WI38 (cell line): ENCODE measurements around the gene PPP2R5B.
"Not testable (repeated sequence)": the region's sequence is repeated elsewhere in the genome, so short reads cannot be mapped to it uniquely, and the experiment has no call there.

Experiments used
- H3K4me3 ChIP-seq: 2 replicates; pipeline ENCODE4 v1.5.1; 2011; ENCODE audit warnings: low read depth, mild to moderate bottlenecking, control low read depth, low read length
- CTCF ChIP-seq: IDR thresholded peaks from 2 replicates; pipeline ENCODE4 v1.5.1; 2012; ENCODE audit warnings: low read depth, mild to moderate bottlenecking, control low read depth, low read length

PPP2R5B gene

GRCh38 chr11:64967375-64967774, 42.9 kb downstream of the PPP2R5B start:
- no peak for TF ChIP-seq CTCF
- no peak overlapping the region for H3K4me3 ChIP-seq

- TF ChIP-seq CTCF = no peak
- no peak overlapping the region for H3K4me3 ChIP-seq
Observed at GRCh38 chr11:64969209-64969608, 44.7 kb downstream of the PPP2R5B start.

GRCh38 chr11:64970731-64971151, 46.3 kb downstream of the PPP2R5B start:
- no peak overlapping the region for H3K4me3 ChIP-seq
- TF ChIP-seq CTCF = no peak

DNA sequence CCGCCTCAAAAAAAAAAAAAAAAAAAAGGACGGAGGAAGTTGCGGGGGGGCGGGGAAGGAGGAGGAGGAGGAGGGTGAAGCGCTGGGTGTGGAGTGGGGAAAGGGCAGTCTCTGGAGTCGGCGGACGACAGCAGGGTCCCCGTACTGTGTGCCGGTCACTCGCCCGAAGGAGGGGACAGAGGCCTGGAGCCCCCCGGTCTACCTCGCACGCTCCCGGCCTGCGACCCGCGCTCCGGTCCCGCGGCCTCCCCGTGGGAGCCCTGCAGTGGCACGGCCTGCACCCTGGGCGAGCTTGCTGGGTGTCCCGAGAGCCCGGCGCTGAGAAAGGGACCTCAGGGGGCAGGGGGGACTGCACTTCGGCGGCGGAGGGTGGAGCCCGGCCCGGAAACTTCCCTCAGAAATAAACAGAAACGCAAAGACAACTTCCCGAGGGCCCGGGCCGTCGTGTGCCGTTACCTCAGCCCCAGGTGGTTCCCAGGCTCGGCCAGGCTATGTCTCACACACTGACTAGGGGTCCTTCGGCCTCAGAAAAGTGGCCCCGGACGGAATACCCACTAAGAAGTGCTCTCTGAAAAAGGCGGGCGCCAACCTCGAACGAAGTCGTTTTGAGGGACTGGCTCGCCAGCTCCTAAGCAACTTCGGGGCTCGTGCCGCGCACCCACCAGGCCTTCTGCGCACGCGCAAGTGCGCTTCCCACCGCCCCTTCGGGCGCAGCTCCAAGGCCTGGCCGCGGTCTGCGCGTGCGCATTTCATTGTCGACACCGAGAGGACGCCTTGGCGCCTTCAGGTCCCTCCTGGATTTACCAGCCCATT, 47.1 kb downstream of the PPP2R5B start, which contains the start of gene MAJIN:
Gene MAJIN, minus strand, starts transcription at position 688 of the 813 bp plus-strand sequence. CDS start 12,703 bp downstream, outside the sequence.
- H3K4me3 ChIP-seq = peak within 1 kb of the TSS; percentile 35
- TF ChIP-seq CTCF = no peak

GRCh38 chr11:64974124-64974523, 49.6 kb downstream of the PPP2R5B start:
- no peak overlapping the region for H3K4me3 ChIP-seq
- no peak for TF ChIP-seq CTCF

DNA sequence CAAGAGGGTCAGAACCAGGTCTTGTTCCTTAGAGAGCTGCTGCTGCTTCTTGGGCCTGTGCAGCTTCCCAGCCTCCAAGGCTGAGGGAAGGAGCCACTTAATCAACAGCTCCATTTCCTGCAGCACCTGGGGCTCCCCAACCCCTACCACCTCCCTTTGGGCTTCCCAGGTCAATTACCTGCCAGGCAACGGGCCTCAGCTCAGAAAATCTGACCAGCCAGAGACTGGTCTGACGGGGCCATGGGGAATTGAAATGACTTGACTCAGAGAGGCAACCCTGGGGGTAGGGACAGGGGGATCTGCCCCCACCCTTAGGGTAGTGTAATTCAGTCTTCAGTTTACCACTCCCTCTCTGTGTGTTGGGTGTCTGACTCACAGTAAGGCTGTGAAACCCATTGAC, 52.2 kb downstream of the PPP2R5B start:
- no peak overlapping the region for H3K4me3 ChIP-seq
- no peak for TF ChIP-seq CTCF

- H3K4me3 ChIP-seq = not testable (repeated sequence)
Observed at GRCh38 chr11:64983339-64983738, 58.9 kb downstream of the PPP2R5B start.
